ENCODE data around the gene PTGES2. TPM values are rescaled to one million over a fixed set of nuclear protein-coding genes. Genes with fewer than 3 reads are reported as not detected.

PTGES2 gene
- total and polyA plus RNA-seq, 2 experiments from 2014 or later = 141 to 240 TPM

DNA sequence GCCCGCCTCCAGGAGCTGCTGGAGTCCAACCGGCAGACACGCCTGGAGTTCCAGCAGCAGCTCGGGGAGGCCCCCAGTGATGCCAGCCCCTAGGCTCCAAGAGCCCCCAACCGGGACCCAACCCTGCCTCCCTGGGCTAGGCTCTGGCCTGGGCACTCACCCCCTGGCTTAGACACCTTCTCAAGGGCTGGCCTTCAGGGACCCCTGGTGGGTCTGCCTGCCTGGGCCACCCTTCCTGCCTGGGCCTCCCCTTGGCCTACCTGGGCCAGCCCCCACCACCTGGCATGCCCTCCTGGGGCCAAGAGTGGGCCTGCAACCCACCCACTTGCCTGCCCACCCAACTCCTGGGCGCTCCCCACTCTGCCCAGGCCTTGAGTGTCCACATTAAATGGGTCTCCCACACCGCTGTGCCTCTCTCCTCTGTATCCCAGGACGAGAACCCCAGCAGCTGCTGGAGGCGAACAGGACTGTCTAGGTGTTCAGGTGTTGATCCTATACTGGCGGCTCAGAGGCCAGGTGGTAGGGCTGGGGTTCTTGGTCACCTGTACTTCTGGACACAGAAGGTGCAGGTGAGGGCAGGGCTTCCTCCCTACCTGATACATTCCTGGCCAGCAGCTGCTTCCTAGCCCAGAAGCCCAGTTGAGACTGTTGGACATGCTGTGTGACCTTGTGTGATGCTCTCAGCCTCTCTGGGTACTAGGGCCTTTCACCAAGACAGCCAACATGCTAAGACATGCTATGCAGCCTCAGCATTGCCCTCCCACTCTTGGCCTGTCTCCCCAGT is 36.2 kb upstream of the PTGES2 start:
- H3K36me3 ChIP-seq = peaks cover 29% of the 10 kb centered on the region
- no peak for DNase-seq (ENCODE audit: low read depth in 1 of 2, low spot score in 1 of 2)
- TF ChIP-seq, protein P1, sequence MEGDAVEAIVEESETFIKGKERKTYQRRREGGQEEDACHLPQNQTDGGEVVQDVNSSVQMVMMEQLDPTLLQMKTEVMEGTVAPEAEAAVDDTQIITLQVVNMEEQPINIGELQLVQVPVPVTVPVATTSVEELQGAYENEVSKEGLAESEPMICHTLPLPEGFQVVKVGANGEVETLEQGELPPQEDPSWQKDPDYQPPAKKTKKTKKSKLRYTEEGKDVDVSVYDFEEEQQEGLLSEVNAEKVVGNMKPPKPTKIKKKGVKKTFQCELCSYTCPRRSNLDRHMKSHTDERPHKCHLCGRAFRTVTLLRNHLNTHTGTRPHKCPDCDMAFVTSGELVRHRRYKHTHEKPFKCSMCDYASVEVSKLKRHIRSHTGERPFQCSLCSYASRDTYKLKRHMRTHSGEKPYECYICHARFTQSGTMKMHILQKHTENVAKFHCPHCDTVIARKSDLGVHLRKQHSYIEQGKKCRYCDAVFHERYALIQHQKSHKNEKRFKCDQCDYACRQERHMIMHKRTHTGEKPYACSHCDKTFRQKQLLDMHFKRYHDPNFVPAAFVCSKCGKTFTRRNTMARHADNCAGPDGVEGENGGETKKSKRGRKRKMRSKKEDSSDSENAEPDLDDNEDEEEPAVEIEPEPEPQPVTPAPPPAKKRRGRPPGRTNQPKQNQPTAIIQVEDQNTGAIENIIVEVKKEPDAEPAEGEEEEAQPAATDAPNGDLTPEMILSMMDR (IDR thresholded peaks at IDR 0.05; ENCODE audit: low read depth, low read length) = no peak
- no peaks in the 10 kb centered on the region for H3K27me3 ChIP-seq
- H3K4me1 ChIP-seq (ENCODE audit: low read depth) = no peaks in the 10 kb centered on the region
- H3K4me3 ChIP-seq = no peak overlapping the region
- H3K9me3 ChIP-seq (ENCODE audit: low read depth) = no peaks in the 10 kb centered on the region
- no peak overlapping the region for H3K27ac ChIP-seq

DNA sequence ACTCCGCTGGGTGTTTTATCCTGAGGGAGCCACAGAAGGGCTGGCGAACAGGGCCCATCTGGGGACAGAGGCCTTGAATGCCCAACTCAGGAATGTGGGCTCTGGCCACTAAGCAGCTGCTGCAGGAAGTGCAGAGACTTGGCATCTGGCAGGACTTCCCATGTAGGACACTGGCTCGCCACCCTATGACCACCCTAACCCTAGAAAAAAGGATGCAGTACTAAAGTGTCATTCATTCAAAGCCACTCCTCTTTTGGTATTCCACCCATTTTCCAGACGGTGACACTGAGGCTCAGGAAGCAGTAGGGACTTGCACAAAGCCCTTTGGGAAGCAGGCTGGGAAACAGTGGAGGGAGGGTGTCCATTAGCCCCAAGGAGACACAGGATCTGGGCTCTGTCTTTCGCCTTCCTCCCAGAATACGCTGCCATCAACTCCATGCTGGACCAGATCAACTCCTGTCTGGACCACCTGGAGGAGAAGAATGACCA is 35.5 kb upstream of the PTGES2 start:
- Histone ChIP-seq H3K27me3 (no peaks in the 10 kb centered on the region), H3K4me3 (no peak overlapping the region), H3K4me1 (ENCODE audit: low read depth) (no peaks in the 10 kb centered on the region), H3K36me3 (peaks cover 27% of the 10 kb centered on the region), H3K27ac (no peak overlapping the region), H3K9me3 (ENCODE audit: low read depth) (no peaks in the 10 kb centered on the region)
- TF ChIP-seq, protein P1 (IDR thresholded peaks at IDR 0.05; ENCODE audit: low read depth, low read length) = no peak
- DNase-seq (ENCODE audit: low read depth in 1 of 2, low spot score in 1 of 2) = no peak

DNA sequence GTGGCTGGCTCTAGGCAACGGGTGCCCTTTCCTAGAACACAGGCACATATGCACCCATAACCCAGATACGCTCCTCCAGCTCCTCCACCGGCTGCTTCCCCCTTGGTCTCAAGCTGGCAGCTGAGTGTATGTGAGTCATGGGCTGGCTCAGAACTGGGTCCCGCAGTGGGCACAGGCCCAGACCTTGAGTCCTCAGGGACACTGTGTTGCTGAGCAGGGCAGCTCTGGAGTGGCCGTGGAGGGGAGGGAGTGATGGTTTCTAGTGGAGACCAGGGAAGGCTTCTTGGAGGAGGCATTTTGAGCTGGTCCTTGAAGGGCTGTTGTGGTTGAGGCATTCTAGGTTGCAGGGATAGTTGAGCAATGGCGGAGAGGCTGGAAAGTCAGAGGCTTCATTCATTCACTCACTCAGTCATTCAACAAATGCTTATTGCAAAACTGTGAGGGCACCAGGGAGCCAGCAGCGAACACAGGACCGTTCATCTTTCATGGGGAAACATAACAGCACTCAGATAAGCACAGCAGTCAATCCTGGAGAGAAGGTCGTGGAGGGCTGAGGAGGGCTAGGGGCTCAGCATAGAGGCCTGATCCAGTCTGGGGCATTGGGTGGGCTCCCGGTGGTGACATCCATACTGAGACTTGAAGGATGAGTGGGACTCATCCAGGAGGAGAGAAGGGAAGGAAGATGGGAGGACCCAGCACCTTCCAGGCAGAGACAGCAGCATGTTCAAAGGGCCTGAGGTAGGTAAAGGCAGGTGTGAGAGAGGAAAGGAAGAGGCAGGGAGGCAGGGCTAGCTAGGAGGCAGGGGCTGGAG is 34.9 kb upstream of the PTGES2 start:
- H3K4me3 ChIP-seq = no peak overlapping the region
- no peaks in the 10 kb centered on the region for H3K9me3 ChIP-seq (ENCODE audit: low read depth)
- peak in 1 of 2 donors; percentile 28 for DNase-seq (ENCODE audit: low read depth in 1 of 2, low spot score in 1 of 2)
- H3K27ac ChIP-seq = no peak overlapping the region
- H3K4me1 ChIP-seq (ENCODE audit: low read depth) = no peaks in the 10 kb centered on the region
- no peaks in the 10 kb centered on the region for H3K27me3 ChIP-seq
- TF ChIP-seq, protein P1 (IDR thresholded peaks at IDR 0.05; ENCODE audit: low read depth, low read length) = no peak
- peaks cover 26% of the 10 kb centered on the region for H3K36me3 ChIP-seq

DNA sequence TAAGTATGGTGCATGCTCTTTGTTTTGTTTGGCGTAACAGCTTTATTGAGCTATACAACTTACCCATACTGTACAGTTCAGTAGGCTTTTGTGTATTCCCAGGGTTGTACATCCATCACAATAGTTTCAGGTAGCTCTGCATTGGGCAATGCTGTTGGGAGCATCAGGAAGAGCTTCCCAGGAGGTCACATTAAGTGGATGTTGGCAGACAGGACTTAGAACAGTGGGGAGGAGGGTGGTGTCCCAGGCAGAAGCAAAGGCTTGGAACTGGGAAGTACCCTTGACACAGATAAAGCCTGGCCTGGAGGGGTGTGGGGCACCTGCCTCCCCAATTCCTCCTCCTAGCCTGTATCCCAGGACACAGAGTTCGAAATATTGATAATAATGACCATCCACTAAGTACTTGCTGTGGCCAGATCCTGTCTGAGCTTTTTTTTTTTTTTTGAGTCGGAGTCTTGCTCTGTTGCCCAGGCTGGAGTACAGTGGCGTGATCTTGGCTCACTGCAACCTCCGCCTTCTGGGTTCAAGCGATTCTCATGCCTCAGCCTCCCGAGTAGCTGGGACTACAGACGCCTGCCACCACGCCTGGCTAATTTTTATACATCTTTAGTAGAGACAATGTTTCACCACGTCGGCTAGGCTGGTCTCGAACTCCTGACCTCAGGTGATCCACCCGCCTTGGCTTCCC is 33.8 kb upstream of the PTGES2 start:
- H3K4me1 ChIP-seq (ENCODE audit: low read depth) = no peaks in the 10 kb centered on the region
- no peak overlapping the region for H3K4me3 ChIP-seq
- H3K9me3 ChIP-seq (ENCODE audit: low read depth) = no peaks in the 10 kb centered on the region
- DNase-seq (ENCODE audit: low read depth in 1 of 2, low spot score in 1 of 2) = no peak
- peaks cover 16% of the 10 kb centered on the region for H3K36me3 ChIP-seq
- TF ChIP-seq, protein P1 (IDR thresholded peaks at IDR 0.05; ENCODE audit: low read depth, low read length) = no peak
- H3K27ac ChIP-seq = no peak overlapping the region
- H3K27me3 ChIP-seq = no peaks in the 10 kb centered on the region

DNA sequence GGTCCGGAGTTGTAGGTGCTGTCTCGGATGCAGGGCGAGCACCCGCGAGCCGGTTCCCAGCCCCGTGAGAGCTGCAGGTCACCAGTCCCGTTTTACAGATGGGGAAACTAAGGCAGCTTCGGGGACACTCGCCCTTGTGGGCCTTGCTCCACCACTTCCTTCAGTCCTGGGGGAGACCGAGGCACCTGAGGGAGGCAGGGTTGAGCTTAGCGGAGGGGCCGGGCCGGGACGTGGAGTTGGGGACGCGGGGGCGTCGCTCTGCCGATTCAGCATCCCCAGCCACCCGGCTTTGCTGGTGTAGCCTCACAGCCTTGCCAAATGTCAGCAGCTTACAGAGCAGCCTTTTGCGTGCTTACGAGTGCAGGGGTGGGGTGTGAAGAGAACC is 33.1 kb upstream of the PTGES2 start:
- TF ChIP-seq, protein P1 (IDR thresholded peaks at IDR 0.05; ENCODE audit: low read depth, low read length) = no peak
- H3K27ac ChIP-seq = no peak overlapping the region
- H3K27me3 ChIP-seq = no peaks in the 10 kb centered on the region

More for the DNA sequence above, 33.1 kb upstream of the PTGES2 start:
- peak in 1 of 2 donors; percentile 22 for DNase-seq (ENCODE audit: low read depth in 1 of 2, low spot score in 1 of 2)
- peak overlapping the region; percentile 76 for H3K4me3 ChIP-seq
- peaks cover 9% of the 10 kb centered on the region for H3K36me3 ChIP-seq
- H3K9me3 ChIP-seq (ENCODE audit: low read depth) = no peaks in the 10 kb centered on the region
- H3K4me1 ChIP-seq (ENCODE audit: low read depth) = no peaks in the 10 kb centered on the region
